ENCODE measurements around the gene DOCK8. TPM values are rescaled to one million over a fixed set of nuclear protein-coding genes. Genes with fewer than 3 reads are reported as not detected.

Gene DOCK8
- total and polyA plus RNA-seq, 2 of the 13 experiments (the other 11 are each of a cell fraction or from before 2014, with no cell fraction given), result 0.28 to 0.38 TPM

GRCh38 chr9:503881-504852 lies 289.5 kb downstream of the DOCK8 start, which contains the start of gene KANK1 (continued):
- TF ChIP-seq ZSCAN21 (CRISPR knock-in tag; IDR thresholded peaks at IDR 0.05; ENCODE audit: borderline replicate concordance), result 0 out of 2 replicates have a peak, but pooled peaks have one; percentile 54
- TF ChIP-seq ZNF138 (CRISPR knock-in tag; IDR thresholded peaks at IDR 0.05; ENCODE audit: low read depth), result 0 out of 2 replicates have a peak, but pooled peaks have one; percentile 60
- peak; percentile 18; the same call in 1 of the 2 replicates for TF ChIP-seq ZNF124 (CRISPR knock-in tag; IDR thresholded peaks at IDR 0.05)
- TF ChIP-seq ZNF768 (CRISPR knock-in tag; IDR thresholded peaks at IDR 0.05), result peak; percentile 15; the same call in 1 of the 2 replicates
- peak; percentile 50; the same call in 1 of the 2 replicates for TF ChIP-seq ZNF275 (CRISPR knock-in tag; IDR thresholded peaks at IDR 0.05; ENCODE audit: borderline replicate concordance)
- TF ChIP-seq EED (CRISPR knock-in tag; IDR thresholded peaks at IDR 0.05), result peak; percentile 68; the same call in 1 of the 2 replicates
- no peak for TF ChIP-seq ZNF17 (CRISPR knock-in tag; IDR thresholded peaks at IDR 0.05)
- peak; percentile 50; the same call in 1 of the 2 replicates for TF ChIP-seq ZNF609 (CRISPR knock-in tag; IDR thresholded peaks at IDR 0.05; ENCODE audit: borderline replicate concordance)
- no peak for TF ChIP-seq MAZ (IDR thresholded peaks at IDR 0.05; ENCODE audit: borderline replicate concordance, low read depth, low read length)
- TF ChIP-seq MAZ (CRISPR knock-in tag; IDR thresholded peaks at IDR 0.05; ENCODE audit: low read depth), result peak; percentile 52
- peak; percentile 50 for TF ChIP-seq ZGPAT (CRISPR knock-in tag; IDR thresholded peaks at IDR 0.05)
- peak; percentile 41; the same call in 1 of the 2 replicates for TF ChIP-seq UBTF (CRISPR knock-in tag; IDR thresholded peaks at IDR 0.05)
- no peak for TF ChIP-seq FOXO4 (CRISPR knock-in tag; conservative IDR thresholded peaks at IDR 0.05)
- peak; percentile 68 for TF ChIP-seq MXD1 (CRISPR knock-in tag; IDR thresholded peaks at IDR 0.05)
